Fibroblast of lung (primary cell): ENCODE measurements around the gene ZFPM1.

Source experiments
- EZH2 ChIP-seq: IDR thresholded peaks from 2 replicates; pipeline ENCODE4 v1.5.1; 2012; ENCODE audit warnings: low read length, control low read depth, mild to moderate bottlenecking; ENCODE audit errors: missing control alignments
- TF ChIP-seq, protein P1 (sequence below), 2 donors: IDR thresholded peaks in 1 of 2; conservative IDR thresholded peaks in 1 of 2; 1 replicate in 1 of 2; 2 replicates in 1 of 2; pipeline ENCODE4 v1.5.1; 2011 to 2012; ENCODE audit warnings: low read length in 2 of 2, control low read depth in 1 of 2, inconsistent platforms in 1 of 2, low read depth in 1 of 2, mild to moderate bottlenecking in 1 of 2

DNA sequence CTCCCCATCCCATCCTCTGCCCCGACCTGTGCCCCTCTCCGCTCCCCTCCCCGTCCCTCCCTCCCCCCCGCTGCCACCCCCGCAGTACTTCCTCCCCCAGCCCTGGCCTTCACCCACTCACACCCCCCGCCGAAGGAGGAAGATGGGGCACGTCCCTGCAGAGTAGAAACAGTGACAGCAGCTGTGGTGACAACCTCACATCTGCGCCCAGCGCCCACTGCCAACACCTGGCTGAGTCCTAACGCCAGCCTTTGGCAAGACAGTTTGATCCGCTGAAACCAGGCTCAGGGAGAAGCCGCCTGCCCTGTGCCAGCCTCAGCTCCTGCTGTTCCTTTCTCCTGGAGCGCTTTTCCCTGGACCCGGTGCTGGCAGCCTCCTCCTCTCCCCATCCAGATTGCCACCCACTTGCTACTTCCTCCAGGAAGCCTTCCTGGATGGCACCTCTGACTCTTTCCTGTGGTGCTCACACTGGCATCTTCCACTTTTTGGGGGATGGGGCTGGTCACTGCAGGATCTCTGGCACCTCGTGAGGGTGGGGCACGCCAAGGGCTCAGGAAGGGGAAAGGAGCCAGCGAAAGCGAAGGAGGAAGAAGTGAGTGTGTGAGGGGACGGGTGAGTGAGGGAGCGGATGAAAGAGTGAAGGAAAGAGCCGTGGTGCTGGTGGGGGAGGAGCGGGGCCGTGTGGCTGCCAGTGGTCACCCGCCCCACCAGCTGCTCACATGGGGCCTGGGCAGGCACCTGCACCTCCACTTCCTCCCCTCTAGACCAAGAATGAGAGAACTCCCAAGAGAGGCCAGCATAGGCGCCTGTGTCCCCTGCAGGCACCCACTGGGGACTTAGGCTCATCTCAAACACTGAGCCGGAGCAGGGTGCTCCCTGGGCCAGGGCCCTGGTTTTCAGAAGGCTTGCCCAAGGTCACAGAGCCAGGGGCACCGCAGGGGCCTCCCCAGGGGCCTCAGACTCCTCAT lies 27.0 kb downstream of the ZFPM1 start:
- TF ChIP-seq, protein P1, sequence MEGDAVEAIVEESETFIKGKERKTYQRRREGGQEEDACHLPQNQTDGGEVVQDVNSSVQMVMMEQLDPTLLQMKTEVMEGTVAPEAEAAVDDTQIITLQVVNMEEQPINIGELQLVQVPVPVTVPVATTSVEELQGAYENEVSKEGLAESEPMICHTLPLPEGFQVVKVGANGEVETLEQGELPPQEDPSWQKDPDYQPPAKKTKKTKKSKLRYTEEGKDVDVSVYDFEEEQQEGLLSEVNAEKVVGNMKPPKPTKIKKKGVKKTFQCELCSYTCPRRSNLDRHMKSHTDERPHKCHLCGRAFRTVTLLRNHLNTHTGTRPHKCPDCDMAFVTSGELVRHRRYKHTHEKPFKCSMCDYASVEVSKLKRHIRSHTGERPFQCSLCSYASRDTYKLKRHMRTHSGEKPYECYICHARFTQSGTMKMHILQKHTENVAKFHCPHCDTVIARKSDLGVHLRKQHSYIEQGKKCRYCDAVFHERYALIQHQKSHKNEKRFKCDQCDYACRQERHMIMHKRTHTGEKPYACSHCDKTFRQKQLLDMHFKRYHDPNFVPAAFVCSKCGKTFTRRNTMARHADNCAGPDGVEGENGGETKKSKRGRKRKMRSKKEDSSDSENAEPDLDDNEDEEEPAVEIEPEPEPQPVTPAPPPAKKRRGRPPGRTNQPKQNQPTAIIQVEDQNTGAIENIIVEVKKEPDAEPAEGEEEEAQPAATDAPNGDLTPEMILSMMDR (conservative IDR thresholded peaks at IDR 0.05 in 1 of 2, IDR thresholded peaks at IDR 0.05 in 1 of 2; ENCODE audit: low read depth in 1 of 2, low read length in 2 of 2) = no peak
- TF ChIP-seq EZH2 = no peak
